HG02981 (cell line): ENCODE data around the gene PRSS27.
"Not testable (repeated sequence)": the region's sequence is repeated elsewhere in the genome, so short reads cannot be mapped to it uniquely, and the experiment has no call there.

ENCODE experiments used
- ATAC-seq: cut with Tn5 transposase; IDR thresholded peaks from one replicate; pipeline ENCODE4 v1.9.1; 2021; ENCODE audit warnings: mild to moderate bottlenecking, moderate library complexity; ENCODE audit not compliant: unreplicated experiment

PRSS27 gene

GRCh38 chr16:2728034-2728433 lies 8.0 kb upstream of the PRSS27 start:
- ATAC-seq = no peak

- no peak for ATAC-seq
Measured at GRCh38 chr16:2726923-2727322, 6.9 kb upstream of the PRSS27 start.

- no peak for ATAC-seq
Measured at GRCh38 chr16:2724816-2725348, 4.9 kb upstream of the PRSS27 start.

- ATAC-seq = no peak
Measured at GRCh38 chr16:2724088-2724676, 4.2 kb upstream of the PRSS27 start.

- ATAC-seq = not testable (repeated sequence)
Measured at GRCh38 chr16:2721634-2722173, 1.7 kb upstream of the PRSS27 start.

- peak; percentile 78 for ATAC-seq
Measured at GRCh38 chr16:2720719-2721633, 952 bp upstream of the PRSS27 start.

GRCh38 chr16:2719328-2720063 lies 528 bp downstream of the PRSS27 start:
- ATAC-seq = no peak

GRCh38 chr16:2717383-2718263 lies 2.4 kb downstream of the PRSS27 start:
- ATAC-seq = no peak

- ATAC-seq = no peak
Measured at GRCh38 chr16:2716948-2717347, 3.1 kb downstream of the PRSS27 start.

- ATAC-seq = no peak
Measured at GRCh38 chr16:2715966-2716885, 3.8 kb downstream of the PRSS27 start.

GRCh38 chr16:2715519-2715918 lies 4.5 kb downstream of the PRSS27 start:
- ATAC-seq = no peak

GRCh38 chr16:2715064-2715463 lies 5.0 kb downstream of the PRSS27 start:
- no peak for ATAC-seq

GRCh38 chr16:2713985-2714774 lies 5.8 kb downstream of the PRSS27 start:
- ATAC-seq = no peak

GRCh38 chr16:2713523-2713922 lies 6.5 kb downstream of the PRSS27 start:
- no peak for ATAC-seq

GRCh38 chr16:2712546-2712945 lies 7.5 kb downstream of the PRSS27 start:
- no peak for ATAC-seq

- ATAC-seq = no peak
Measured at GRCh38 chr16:2712063-2712441, 8.0 kb downstream of the PRSS27 start.

GRCh38 chr16:2711370-2712062 lies 8.5 kb downstream of the PRSS27 start:
- no peak for ATAC-seq
